ENCODE measurements around the gene RAX2.
"Not testable (repeated sequence)": the region's sequence is repeated elsewhere in the genome, so short reads cannot be mapped to it uniquely, and the experiment has no call there.

RAX2 gene

GRCh38 chr19:3775831-3776230, 3.8 kb upstream of the RAX2 start:
- DNase-seq: no peak

GRCh38 chr19:3775374-3775711, 3.3 kb upstream of the RAX2 start:
- no peak for DNase-seq

GRCh38 chr19:3774621-3775373, 2.8 kb upstream of the RAX2 start:
- no peak for DNase-seq

- DNase-seq: no peak
Observed at GRCh38 chr19:3773814-3774515, 1.9 kb upstream of the RAX2 start.

- no peak for DNase-seq
Observed at GRCh38 chr19:3771000-3771905, 775 bp downstream of the RAX2 start.

- no peak for DNase-seq
Observed at GRCh38 chr19:3770136-3770999, 1.7 kb downstream of the RAX2 start.

GRCh38 chr19:3769494-3769893, 2.5 kb downstream of the RAX2 start:
- no peak for DNase-seq

- DNase-seq: no peak
Observed at GRCh38 chr19:3768748-3769099, 3.3 kb downstream of the RAX2 start.

- no peak for DNase-seq
Observed at GRCh38 chr19:3768015-3768747, 3.8 kb downstream of the RAX2 start.

GRCh38 chr19:3767050-3767449, 5.0 kb downstream of the RAX2 start:
- DNase-seq: no peak

GRCh38 chr19:3766520-3766919, 5.5 kb downstream of the RAX2 start:
- peak; percentile 33 for DNase-seq

GRCh38 chr19:3765757-3766156, 6.3 kb downstream of the RAX2 start:
- DNase-seq: not testable (repeated sequence)

- DNase-seq: no peak
Observed at GRCh38 chr19:3765121-3765520, 6.9 kb downstream of the RAX2 start.

- DNase-seq: peak; percentile 100
Observed at GRCh38 chr19:3762501-3763459, 9.2 kb downstream of the RAX2 start, which contains the start of gene MRPL54. MRPL54 (plus strand) TSS chr19:3762682; CDS start chr19:3762701, 19 bp downstream.

- DNase-seq: no peak
Observed at GRCh38 chr19:3762130-3762473, 9.9 kb downstream of the RAX2 start.

GRCh38 chr19:3761382-3762129, 10.5 kb downstream of the RAX2 start, which contains the start of gene APBA3:
APBA3 (minus strand) TSS chr19:3761692; CDS start chr19:3760264, 1,428 bp downstream.
- DNase-seq: peak; percentile 98

- peak; percentile 20 for DNase-seq
Observed at GRCh38 chr19:3760871-3761361, 11.1 kb downstream of the RAX2 start.

GRCh38 chr19:3759482-3760254, 12.4 kb downstream of the RAX2 start:
- DNase-seq: no peak

- DNase-seq: not testable (repeated sequence)
Observed at GRCh38 chr19:3758297-3758696, 13.7 kb downstream of the RAX2 start.
